BJ (cell line): Measurements from ENCODE around the gene SRSF8. TPM values are rescaled to one million over a fixed set of nuclear protein-coding genes. Genes with fewer than 3 reads are reported as not detected.
"Not testable (repeated sequence)": the region's sequence is repeated elsewhere in the genome, so short reads cannot be mapped to it uniquely, and the experiment has no call there.

Experiments
- CTCF ChIA-PET: fragments of 350-600 bp; formaldehyde crosslinking; extraction: SDS; loops from one replicate; lab custom pipeline; 2021; ENCODE audit warnings: antibody characterized with exemption, inconsistent platforms; lab: Yijun Ruan, JAX
- POLR2A ChIA-PET: fragments of 300-600 bp; sonication (Branson Sonifier 250); formaldehyde crosslinking; extraction: SDS; loops from one replicate; lab custom pipeline; 2021; ENCODE audit warnings: antibody characterized with exemption; lab: Charles Lee
- DNase-seq: peaks from one replicate; pipeline ENCODE4 v3.0.0-alpha.2; 2011; ENCODE audit warnings: low read depth
- H3K27me3 ChIP-seq: 2 replicates; pipeline ENCODE4 v1.6.0; 2011; ENCODE audit warnings: low read length; ENCODE audit not compliant: control insufficient read depth, insufficient read depth
- H3K36me3 ChIP-seq: 2 replicates; pipeline ENCODE4 v1.5.1; 2011; ENCODE audit warnings: low read length; ENCODE audit not compliant: control insufficient read depth, insufficient read depth
- H3K4me3 ChIP-seq: 2 replicates; pipeline ENCODE4 v1.5.1; 2011; ENCODE audit warnings: low read depth, mild to moderate bottlenecking, control low read depth, low read length
- polyA plus RNA-seq: library from polyadenylated mRNA; depleted of rRNA; stranded (reverse); fragments of >200 nt; gene quantifications from 2 replicates; pipeline ENCODE4 v1.2.3, GENCODE V29; 2011
- TF ChIP-seq, protein P1 (sequence below): IDR thresholded peaks from 2 replicates; pipeline ENCODE4 v1.5.1; 2011; ENCODE audit warnings: low read depth, mild to moderate bottlenecking, control low read depth, inconsistent platforms, low read length, moderate library complexity; ENCODE audit not compliant: insufficient read depth

The SRSF8 gene
- polyA plus RNA-seq, 1 experiment, result 18.9 TPM

DNA sequence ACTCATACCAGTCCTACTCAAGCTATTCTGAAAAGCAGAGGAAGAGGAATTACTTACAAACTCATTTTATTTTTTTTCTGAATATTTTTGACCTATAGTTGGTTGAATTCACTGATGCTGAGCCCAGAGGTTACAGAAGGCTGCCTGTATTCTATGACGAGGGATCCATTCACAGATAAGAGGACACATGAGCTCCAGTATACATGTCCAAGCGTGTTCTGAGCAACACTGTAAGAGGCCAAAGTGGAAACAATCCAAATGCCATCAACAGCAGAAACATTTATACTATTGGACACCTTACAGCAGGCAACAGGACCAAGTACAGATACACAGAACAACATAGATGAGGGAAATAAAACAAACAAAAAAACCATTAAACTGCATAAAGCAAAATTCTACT lies 31.4 kb upstream of the SRSF8 start:
- DNase-seq, result no peak
- TF ChIP-seq, protein P1, sequence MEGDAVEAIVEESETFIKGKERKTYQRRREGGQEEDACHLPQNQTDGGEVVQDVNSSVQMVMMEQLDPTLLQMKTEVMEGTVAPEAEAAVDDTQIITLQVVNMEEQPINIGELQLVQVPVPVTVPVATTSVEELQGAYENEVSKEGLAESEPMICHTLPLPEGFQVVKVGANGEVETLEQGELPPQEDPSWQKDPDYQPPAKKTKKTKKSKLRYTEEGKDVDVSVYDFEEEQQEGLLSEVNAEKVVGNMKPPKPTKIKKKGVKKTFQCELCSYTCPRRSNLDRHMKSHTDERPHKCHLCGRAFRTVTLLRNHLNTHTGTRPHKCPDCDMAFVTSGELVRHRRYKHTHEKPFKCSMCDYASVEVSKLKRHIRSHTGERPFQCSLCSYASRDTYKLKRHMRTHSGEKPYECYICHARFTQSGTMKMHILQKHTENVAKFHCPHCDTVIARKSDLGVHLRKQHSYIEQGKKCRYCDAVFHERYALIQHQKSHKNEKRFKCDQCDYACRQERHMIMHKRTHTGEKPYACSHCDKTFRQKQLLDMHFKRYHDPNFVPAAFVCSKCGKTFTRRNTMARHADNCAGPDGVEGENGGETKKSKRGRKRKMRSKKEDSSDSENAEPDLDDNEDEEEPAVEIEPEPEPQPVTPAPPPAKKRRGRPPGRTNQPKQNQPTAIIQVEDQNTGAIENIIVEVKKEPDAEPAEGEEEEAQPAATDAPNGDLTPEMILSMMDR, result no peak
- Histone ChIP-seq H3K27me3 (no peaks in the 10 kb centered on the region), H3K36me3 (no peaks in the 10 kb centered on the region), H3K4me3 (no peak overlapping the region)
- POLR2A ChIA-PET, result no interaction called here
- CTCF ChIA-PET, result no interaction called here

DNA sequence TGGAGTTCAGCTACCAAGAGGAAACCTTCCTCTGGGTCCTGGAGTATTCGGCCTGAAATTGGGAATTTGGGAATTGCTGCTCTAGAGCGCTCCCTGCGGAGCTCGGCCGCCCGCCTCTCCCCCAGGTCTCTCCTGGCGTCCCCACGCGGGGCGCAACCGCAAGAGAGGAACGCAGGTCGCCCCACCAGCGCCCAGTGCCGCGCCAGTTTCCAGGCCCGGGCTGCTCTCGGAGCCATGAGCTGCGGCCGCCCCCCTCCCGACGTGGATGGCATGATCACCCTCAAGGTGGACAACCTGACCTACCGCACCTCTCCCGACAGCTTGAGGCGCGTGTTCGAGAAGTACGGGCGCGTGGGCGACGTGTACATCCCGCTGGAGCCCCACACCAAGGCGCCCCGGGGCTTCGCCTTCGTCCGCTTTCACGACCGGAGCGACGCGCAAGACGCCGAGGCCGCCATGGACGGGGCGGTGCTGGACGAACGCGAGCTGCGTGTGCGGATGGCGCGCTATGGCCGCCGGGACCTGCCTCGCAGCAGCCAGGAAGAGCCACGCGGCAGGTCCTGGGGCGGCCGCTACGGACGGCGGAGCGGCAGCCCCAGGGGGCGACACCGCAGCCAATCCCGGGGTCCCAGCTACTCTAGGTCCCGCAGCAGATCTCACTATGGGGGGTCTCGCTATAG lies 29.2 kb upstream of the SRSF8 start:
- H3K36me3 ChIP-seq, CTCF ChIA-PET, H3K27me3 ChIP-seq, DNase-seq, POLR2A ChIA-PET: not testable (repeated sequence)
- TF ChIP-seq, protein P1, result peak; percentile 16; the same call in 1 of the 2 replicates
- peak overlapping the region; percentile 11 for H3K4me3 ChIP-seq

DNA sequence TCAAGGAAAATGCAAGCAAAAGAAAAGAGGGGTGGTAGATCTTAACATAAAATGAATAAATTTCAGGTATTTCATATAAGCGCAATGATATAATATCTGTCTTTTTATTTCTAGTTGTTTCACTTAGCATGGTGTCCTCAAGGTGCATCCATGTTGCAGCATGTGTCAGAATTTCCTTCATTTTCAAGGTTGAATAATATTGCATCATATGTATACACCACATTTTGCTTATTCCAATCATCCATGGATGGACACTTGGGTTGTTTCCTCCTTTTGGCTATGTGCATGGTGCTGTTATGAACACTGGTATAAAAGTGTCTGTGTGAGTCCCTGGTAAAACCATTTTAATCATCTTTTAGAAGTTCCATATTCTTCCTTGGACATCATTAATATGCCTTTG lies 24.5 kb upstream of the SRSF8 start:
- Histone ChIP-seq H3K36me3 (no peaks in the 10 kb centered on the region), H3K27me3 (peaks cover 5% of the 10 kb centered on the region), H3K4me3 (no peak overlapping the region)
- DNase-seq, result no peak
- TF ChIP-seq, protein P1, result no peak
- CTCF ChIA-PET, result no interaction called here
- POLR2A ChIA-PET, result no interaction called here

DNA sequence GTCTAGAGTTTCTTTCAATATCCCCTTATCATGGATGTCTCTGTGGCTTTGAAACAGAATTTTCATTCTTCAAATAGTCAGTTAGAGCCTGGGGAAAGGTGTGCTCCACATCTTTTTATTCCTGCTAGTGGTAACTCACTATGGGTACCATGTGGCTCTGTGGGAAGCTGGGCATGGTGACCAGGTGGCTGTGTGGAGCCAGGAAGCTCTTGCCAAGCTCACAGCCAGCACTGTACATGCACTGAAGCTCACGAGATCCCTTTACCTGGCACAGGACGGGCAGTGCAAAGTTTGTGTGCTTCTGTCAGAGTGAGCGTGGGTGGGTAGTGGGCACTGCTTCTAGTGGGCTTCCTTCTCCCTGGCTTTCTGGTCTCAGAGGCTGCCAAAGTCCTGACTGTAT lies 23.8 kb upstream of the SRSF8 start:
- no peak for DNase-seq
- CTCF ChIA-PET, result no interaction called here
- POLR2A ChIA-PET, result no interaction called here
- TF ChIP-seq, protein P1, result no peak
- no peaks in the 10 kb centered on the region for H3K36me3 ChIP-seq
- peaks cover 5% of the 10 kb centered on the region for H3K27me3 ChIP-seq
- H3K4me3 ChIP-seq, result no peak overlapping the region

DNA sequence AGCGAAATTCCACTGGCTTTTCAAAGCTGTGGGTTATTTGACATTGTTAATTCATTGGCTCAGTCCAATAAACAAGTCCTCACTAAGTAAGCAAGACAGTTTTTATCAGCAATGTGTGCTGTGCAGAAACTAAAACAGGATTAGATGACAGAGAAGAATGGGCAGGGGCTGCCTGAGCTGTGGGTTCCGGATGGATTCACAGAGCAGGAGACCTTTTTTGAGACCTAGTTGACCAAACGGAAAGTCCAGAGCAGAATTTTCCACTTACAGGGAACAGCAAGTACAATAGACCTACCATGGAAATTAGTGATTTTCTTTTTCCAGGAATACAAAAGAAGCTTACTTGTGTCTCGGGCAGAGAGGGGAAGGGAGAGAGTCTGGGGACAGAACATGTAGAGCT lies 22.7 kb upstream of the SRSF8 start:
- no peak overlapping the region for H3K4me3 ChIP-seq
- H3K36me3 ChIP-seq, result no peaks in the 10 kb centered on the region
- H3K27me3 ChIP-seq, result peaks cover 5% of the 10 kb centered on the region
- TF ChIP-seq, protein P1, result no peak
- POLR2A ChIA-PET, result no interaction called here
- CTCF ChIA-PET, result no interaction called here
- DNase-seq, result no peak
